HG02588 (cell line): ENCODE data around the gene TLR2.
"Not testable (repeated sequence)": the region's sequence is repeated elsewhere in the genome, so short reads cannot be mapped to it uniquely, and the experiment has no call there.

ENCODE experiments used
- ATAC-seq: cut with Tn5 transposase; IDR thresholded peaks from one replicate; pipeline ENCODE4 v1.9.1; 2021; ENCODE audit warnings: mild to moderate bottlenecking, moderate library complexity; ENCODE audit not compliant: unreplicated experiment

TLR2 gene

GRCh38 chr4:153661215-153661822, 22.8 kb upstream of the TLR2 start:
- ATAC-seq: no peak

- ATAC-seq: no peak
Observed at GRCh38 chr4:153661908-153662307, 22.2 kb upstream of the TLR2 start.

- no peak for ATAC-seq
Observed at GRCh38 chr4:153663667-153664066, 20.4 kb upstream of the TLR2 start.

- ATAC-seq: not testable (repeated sequence)
Observed at GRCh38 chr4:153666505-153666904, 17.6 kb upstream of the TLR2 start.

- ATAC-seq: no peak
Observed at GRCh38 chr4:153668647-153669046, 15.4 kb upstream of the TLR2 start.

GRCh38 chr4:153669838-153670237, 14.2 kb upstream of the TLR2 start:
- ATAC-seq: no peak

- no peak for ATAC-seq
Observed at GRCh38 chr4:153676486-153676885, 7.6 kb upstream of the TLR2 start.

GRCh38 chr4:153676984-153677383, 7.1 kb upstream of the TLR2 start:
- no peak for ATAC-seq

- ATAC-seq: no peak
Observed at GRCh38 chr4:153679486-153679885, 4.6 kb upstream of the TLR2 start.

- ATAC-seq: no peak
Observed at GRCh38 chr4:153683763-153684181, 308 bp upstream of the TLR2 start.

GRCh38 chr4:153684971-153685371, 891 bp downstream of the TLR2 start:
- ATAC-seq: no peak

- no peak for ATAC-seq
Observed at GRCh38 chr4:153704522-153704921, 20.4 kb downstream of the TLR2 start.

- peak; percentile 69 for ATAC-seq
Observed at GRCh38 chr4:153705743-153706468, 21.8 kb downstream of the TLR2 start.

GRCh38 chr4:153706519-153706918, 22.4 kb downstream of the TLR2 start:
- no peak for ATAC-seq

- no peak for ATAC-seq
Observed at GRCh38 chr4:153710681-153711080, 26.6 kb downstream of the TLR2 start.

- ATAC-seq: no peak
Observed at GRCh38 chr4:153713866-153714646, 30.0 kb downstream of the TLR2 start.

GRCh38 chr4:153722036-153722435, 38.0 kb downstream of the TLR2 start:
- ATAC-seq: no peak

- ATAC-seq: no peak
Observed at GRCh38 chr4:153724606-153725005, 40.5 kb downstream of the TLR2 start.

- ATAC-seq: no peak
Observed at GRCh38 chr4:153725136-153725830, 41.2 kb downstream of the TLR2 start.

- ATAC-seq: no peak
Observed at GRCh38 chr4:153725831-153726154, 41.7 kb downstream of the TLR2 start.

- ATAC-seq: no peak
Observed at GRCh38 chr4:153728151-153728550, 44.1 kb downstream of the TLR2 start.
